PC-3 (cell line): ENCODE data around the gene PRXL2A.

Experiments used
- EZH2 ChIP-seq: fragments of 300-600 bp; sonication (generic); IDR thresholded peaks from one replicate; pipeline ENCODE4 v1.6.1; 2017; ENCODE audit warnings: antibody characterized with exemption, mild to moderate bottlenecking, low read length; ENCODE audit not compliant: unreplicated experiment
- TF ChIP-seq, protein P1 (sequence below): fragments of 300-600 bp; sonication (generic); conservative IDR thresholded peaks from 2 replicates; pipeline ENCODE4 v1.5.1; 2017; ENCODE audit warnings: antibody characterized with exemption, low read depth, mild to moderate bottlenecking, low read length

DNA sequence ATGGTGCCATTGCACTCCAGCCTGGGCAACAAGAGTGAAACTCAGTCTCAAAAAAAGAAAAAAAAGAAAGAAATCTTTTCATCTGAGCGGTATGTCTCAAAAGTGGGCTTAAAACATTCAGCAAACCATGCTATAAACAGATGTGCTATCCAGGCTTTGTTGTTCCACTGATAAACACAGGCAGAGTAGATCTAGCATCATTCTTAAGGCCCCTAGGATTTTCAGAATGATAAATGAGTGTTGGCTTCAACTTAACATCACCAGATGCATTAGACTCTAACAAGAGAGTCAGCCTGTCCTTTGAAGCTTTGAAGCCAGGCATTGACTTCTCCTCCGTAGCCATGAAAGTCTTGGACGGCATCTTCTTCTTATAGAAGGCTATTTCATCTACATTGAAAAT, 28.6 kb upstream of the PRXL2A start:
- TF ChIP-seq, protein P1, sequence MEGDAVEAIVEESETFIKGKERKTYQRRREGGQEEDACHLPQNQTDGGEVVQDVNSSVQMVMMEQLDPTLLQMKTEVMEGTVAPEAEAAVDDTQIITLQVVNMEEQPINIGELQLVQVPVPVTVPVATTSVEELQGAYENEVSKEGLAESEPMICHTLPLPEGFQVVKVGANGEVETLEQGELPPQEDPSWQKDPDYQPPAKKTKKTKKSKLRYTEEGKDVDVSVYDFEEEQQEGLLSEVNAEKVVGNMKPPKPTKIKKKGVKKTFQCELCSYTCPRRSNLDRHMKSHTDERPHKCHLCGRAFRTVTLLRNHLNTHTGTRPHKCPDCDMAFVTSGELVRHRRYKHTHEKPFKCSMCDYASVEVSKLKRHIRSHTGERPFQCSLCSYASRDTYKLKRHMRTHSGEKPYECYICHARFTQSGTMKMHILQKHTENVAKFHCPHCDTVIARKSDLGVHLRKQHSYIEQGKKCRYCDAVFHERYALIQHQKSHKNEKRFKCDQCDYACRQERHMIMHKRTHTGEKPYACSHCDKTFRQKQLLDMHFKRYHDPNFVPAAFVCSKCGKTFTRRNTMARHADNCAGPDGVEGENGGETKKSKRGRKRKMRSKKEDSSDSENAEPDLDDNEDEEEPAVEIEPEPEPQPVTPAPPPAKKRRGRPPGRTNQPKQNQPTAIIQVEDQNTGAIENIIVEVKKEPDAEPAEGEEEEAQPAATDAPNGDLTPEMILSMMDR: no peak
- TF ChIP-seq EZH2: no peak
